GM10266 (cell line): ENCODE measurements around the gene FAM13B.

Experiments used
- DNase-seq: peaks from one replicate; pipeline ENCODE4 v3.0.0; 2012; ENCODE audit errors: extremely low spot score
- CTCF ChIP-seq: IDR thresholded peaks from 2 replicates; pipeline ENCODE4 v1.5.1; 2012; ENCODE audit warnings: mild to moderate bottlenecking, low read depth; ENCODE audit not compliant: control insufficient read depth, insufficient read depth; ENCODE audit errors: missing control alignments

Gene FAM13B

GRCh38 chr5:137891849-137892248 is 141.0 kb downstream of the FAM13B start:
- TF ChIP-seq CTCF = no peak
- no peak for DNase-seq

DNA sequence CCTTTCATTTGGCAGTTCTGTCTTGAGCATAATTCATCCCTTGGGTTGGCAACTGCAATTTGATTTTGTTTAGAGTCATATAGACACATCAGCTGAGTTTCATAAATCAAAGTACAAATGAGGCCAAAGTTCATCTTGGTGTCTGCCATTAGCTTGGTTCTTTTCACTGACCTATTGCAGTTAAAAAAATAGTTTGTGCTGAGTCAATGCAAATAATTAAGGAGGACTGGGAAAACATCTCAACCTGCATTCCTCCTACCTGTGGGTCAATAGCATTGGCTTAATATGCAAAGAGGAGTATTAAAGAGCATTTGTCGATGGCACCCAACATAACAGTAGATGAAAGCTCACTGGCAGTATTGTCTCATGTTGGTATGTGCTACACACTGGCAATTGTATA is 142.0 kb downstream of the FAM13B start:
- no peak for TF ChIP-seq CTCF
- no peak for DNase-seq

DNA sequence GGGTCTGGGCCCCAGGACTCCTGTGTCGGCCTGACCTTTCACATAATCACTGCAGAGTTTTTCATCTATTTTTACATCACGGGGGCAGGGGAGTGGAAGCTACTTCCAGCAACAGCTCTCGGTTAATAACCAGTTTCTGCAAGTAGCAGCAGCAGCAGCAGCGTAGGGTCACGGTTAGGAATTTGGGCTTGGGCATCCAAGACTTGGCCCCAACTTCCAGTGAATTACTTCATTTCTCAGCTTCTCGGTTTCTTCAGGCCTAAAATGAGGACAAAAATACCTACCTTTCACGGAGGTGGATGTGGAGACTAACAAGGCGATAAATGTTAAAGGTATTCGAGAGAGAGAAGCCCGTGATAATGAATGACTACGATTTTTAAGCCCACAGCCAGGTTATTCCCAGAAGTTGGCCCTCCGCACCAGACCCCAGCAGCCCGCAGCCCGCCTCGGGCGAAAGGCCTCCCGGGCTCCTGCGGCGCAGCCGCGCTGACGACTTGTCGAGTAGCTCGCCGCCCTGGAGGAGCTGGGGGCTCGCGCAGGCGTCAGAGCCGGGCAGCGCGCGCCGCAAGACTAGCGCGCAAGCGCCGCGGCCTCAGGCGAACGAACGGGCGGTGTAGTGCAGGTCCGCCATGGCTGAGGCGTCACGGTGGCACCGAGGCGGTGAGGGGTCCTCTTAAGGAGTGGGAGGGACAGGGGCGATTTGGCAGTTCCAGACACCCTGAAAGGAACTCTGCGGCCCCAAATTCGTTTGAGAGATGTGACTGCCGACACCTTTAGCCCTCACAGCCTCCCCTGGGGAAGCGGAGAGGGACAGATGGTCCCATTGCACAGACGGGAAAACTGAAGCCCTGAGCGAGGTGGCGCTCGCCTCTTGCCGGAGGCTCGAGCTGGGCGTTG is 143.8 kb downstream of the FAM13B start, which contains the start of gene PKD2L2:
Gene PKD2L2, plus strand, starts transcription at position 595 of the 897 bp plus-strand sequence. Its CDS starts 35 bp downstream, at position 630.
- TF ChIP-seq CTCF = no peak
- DNase-seq = peak; percentile 63

- DNase-seq = no peak
- TF ChIP-seq CTCF = no peak
Measured at GRCh38 chr5:137888466-137888862, 144.4 kb downstream of the FAM13B start.
